ENCODE measurements around the gene FAM25G. TPM values are rescaled to one million over a fixed set of nuclear protein-coding genes. Genes with fewer than 3 reads are reported as not detected.
"Not testable (repeated sequence)": the region's sequence is repeated elsewhere in the genome, so short reads cannot be mapped to it uniquely, and the experiment has no call there.

The FAM25G gene
- total RNA-seq (not detected), polyA plus RNA-seq (not detected)
- long read RNA-seq, donor 1, result 0 reads
- long read RNA-seq, donor 2, partial matches to known transcripts, result 0 of 3 reads
- long read RNA-seq, donor 2, other reads (novel, unspliced or antisense), result 0 of 3 reads
- long read RNA-seq, donor 3, result 0 reads

DNA sequence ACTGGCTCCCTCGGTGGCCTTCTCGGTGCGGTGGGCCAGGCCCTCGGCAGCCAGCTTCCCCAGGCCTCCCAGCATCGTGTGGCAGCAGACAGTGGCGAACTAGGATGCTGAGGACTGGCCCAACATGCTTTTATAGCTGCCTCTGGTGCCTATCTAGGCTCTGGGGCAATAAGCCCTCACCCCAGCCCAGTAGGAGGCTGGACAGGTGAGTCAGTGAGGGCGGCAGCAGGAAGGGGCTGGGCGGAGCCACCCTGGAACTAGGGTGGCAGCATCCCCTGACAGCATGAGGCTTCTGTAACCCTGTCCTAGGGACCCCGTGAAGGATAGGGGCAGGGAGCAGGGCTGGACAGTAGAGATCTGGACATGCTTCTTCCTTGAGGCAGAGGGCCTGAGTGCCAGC lies at the start of gene FAM25G:
TSS of gene FAM25G (minus strand) at position 101 of the 400 bp plus-strand sequence. CDS start at position 75, 26 bp downstream.
- H3K36me3 ChIP-seq; intact Hi-C loops (cut with DNase I); H3K27ac ChIP-seq; DNase-seq; H3K9me3 ChIP-seq; H3K27me3 ChIP-seq; H3K4me3 ChIP-seq; H3K4me1 ChIP-seq (ENCODE audit: insufficient read depth): not testable (repeated sequence)
- WGBS, 3 donors, result 94% methylated on average over 4 of the region's 9 CpGs; no CpG with 5 or more reads in 2 of the 3 donors

DNA sequence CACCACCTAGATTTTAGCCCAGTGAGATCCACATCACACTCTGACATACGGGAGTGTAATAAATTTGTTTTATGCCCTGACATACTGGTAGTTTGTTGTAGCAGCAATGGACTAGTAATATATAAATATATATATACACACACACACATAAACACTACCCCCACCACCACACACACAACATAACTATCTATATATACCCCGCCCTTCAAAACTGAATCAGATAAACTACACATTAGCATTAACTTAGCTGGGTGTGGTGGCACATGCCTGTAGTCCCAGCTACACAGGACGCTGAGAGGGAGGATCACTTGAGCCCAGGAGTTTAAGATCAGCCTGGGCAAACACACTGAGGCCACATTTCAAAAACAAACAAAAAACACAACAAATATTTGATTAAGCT lies 44.9 kb upstream of the FAM25G start:
- H3K4me1 ChIP-seq (ENCODE audit: insufficient read depth); H3K9me3 ChIP-seq; H3K27ac ChIP-seq; DNase-seq; H3K27me3 ChIP-seq; H3K36me3 ChIP-seq; intact Hi-C loops (cut with DNase I); H3K4me3 ChIP-seq: not testable (repeated sequence)
- 91 to 100% methylated on average over 1 to 2 of the region's 3 CpGs; no CpG with 5 or more reads in 1 of the 3 donors for WGBS, 3 donors

DNA sequence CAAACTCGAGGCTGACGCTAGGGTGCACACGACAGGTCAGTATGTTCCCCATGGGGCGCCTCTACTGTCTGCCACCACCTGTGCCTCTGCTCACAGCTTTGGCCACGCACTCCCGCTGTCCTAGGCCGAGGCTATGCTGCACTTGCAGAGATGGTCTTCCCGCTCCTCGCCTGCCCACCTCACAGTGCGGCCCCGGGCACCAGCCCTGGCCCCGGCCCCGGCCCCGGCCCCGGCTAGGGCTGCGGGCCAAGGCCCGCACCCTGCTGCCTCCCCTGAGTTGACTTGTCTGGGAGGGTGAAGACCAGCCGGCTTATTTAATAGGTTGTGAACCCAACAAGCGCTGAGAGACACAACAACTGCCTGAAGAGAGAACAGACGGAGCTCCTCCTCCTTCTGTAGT lies 32.0 kb upstream of the FAM25G start, which contains the start of gene AGAP9:
TSS of gene AGAP9 (minus strand) at position 164 of the 400 bp plus-strand sequence. CDS start at position 52, 112 bp downstream.
- H3K9me3 ChIP-seq; H3K27me3 ChIP-seq; H3K36me3 ChIP-seq; intact Hi-C loops (cut with DNase I); DNase-seq; H3K27ac ChIP-seq; H3K4me1 ChIP-seq (ENCODE audit: insufficient read depth); H3K4me3 ChIP-seq: not testable (repeated sequence)
- WGBS, 3 donors, result no CpG with 5 or more reads among the region's 20 CpGs

DNA sequence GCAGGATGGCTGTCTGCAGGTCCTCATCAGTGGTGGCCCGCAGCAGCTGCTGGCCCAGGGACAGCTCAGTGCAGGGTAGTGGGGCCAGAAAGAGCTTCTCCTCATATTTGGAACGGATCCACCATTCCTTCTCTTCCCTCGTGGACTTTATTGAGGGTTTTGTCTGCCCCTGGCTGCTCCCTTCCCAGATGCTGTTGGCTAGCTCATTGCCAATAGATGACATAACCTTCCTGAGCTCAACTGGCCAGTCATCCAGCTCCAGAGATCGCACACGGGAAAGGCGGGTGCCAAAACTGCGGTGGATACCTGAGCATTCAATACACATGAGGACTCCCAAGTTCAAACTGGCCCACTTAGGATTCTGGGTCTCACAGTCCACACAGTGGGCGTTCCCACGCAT lies 10.8 kb upstream of the FAM25G start:
- intact Hi-C loops (cut with DNase I); H3K27ac ChIP-seq; DNase-seq; H3K4me1 ChIP-seq (ENCODE audit: insufficient read depth); H3K36me3 ChIP-seq; H3K27me3 ChIP-seq; H3K4me3 ChIP-seq; H3K9me3 ChIP-seq: not testable (repeated sequence)
- 74 to 90% (median 86%) methylated on average over 5 to 7 of the region's 9 CpGs for WGBS, 3 donors

DNA sequence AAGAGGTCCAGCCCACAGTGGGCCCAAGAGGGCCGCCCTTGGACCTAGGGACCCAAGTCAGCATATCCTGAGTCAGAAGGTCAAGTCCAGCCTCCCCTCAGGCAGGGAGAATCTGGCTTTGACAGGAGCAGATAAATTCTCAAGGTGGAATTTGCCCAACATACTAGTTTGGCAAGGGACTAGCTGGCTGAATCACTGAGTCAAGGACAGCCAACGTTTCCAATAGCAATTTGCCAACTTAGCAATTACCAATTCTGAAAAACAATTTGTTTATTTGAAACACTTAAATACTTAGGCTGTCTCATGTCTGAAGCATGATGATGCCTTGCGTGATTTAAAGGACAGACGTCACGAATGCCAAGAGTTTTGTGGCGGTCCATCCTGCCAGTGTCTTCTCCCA lies 2.7 kb upstream of the FAM25G start:
- 20% methylated on average over 1 of the region's 6 CpGs; no CpG with 5 or more reads in 2 of the 3 donors for WGBS, 3 donors
- H3K4me3 ChIP-seq; H3K36me3 ChIP-seq; H3K27ac ChIP-seq; H3K9me3 ChIP-seq; H3K4me1 ChIP-seq (ENCODE audit: insufficient read depth); intact Hi-C loops (cut with DNase I); DNase-seq; H3K27me3 ChIP-seq: not testable (repeated sequence)

DNA sequence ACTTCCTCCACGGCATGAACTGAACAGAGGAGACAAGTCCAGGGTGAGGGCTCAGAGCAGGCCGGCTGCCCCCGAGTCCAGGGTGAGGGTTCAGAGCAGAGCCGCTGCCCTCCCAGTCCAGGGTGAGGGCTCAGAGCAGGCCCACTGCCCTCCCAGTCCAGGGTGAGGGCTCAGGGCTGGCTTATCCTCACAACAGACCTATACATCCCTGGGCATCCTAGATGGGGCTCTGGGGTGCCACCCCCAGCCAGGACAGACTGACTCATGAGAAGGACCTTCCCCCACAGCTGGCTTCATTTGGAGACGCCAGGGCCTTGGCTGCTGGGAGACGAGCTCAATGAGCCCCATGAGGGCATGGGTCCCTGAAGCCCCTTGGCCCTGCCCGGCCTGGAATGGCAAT lies 1.9 kb downstream of the FAM25G start:
- DNase-seq; H3K4me3 ChIP-seq; H3K27ac ChIP-seq; H3K27me3 ChIP-seq; intact Hi-C loops (cut with DNase I); H3K36me3 ChIP-seq; H3K9me3 ChIP-seq; H3K4me1 ChIP-seq (ENCODE audit: insufficient read depth): not testable (repeated sequence)
- WGBS, 3 donors, result 89% methylated on average over 2 of the region's 7 CpGs; no CpG with 5 or more reads in 2 of the 3 donors

DNA sequence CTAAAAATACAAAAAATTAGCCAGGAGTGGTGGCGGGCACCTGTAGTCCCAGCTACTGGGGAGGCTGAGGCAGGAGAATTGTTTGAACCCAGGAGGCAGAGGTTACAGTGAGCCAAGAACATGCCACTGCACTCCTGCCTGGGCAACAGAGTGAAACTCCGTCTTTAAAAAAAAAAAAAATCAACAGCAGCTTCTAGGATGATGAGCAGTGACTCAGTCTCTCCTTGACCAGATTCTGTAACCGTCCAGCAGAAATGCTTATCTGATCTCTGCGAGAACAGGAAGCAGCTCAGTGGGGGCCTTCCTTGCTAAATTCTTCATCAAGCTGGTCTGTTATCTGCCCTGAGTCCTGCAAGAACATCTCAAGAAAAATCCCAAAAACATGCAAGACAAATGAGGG lies 5.6 kb downstream of the FAM25G start:
- H3K36me3 ChIP-seq; H3K27me3 ChIP-seq; H3K4me1 ChIP-seq (ENCODE audit: insufficient read depth); H3K4me3 ChIP-seq; H3K27ac ChIP-seq; intact Hi-C loops (cut with DNase I); H3K9me3 ChIP-seq; DNase-seq: not testable (repeated sequence)
- WGBS, 3 donors, result 44 to 100% (median 57%) methylated on average over 1 to 3 of the region's 4 CpGs

DNA sequence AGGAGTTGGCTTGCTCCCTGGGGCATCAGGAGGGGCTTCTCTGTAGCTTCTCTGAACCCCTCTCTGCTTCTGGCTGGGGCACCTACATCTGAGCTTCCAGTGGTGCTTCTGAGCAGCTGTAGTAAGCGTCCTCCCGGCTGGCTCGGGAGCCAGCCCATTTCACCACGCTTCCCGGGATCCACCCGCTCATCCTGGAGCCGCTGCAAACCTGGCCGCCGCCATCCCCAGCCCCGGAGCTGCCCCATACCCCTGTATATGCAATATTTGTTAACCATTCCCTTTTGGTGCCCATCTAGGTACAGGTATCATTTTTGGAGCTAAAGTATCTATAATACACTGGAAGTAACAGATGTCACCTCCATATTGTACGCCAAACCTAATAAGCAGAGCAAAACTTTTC lies 6.7 kb downstream of the FAM25G start:
- DNase-seq; intact Hi-C loops (cut with DNase I): not testable (repeated sequence)
- 89 to 100% (median 94%) methylated on average over 1 to 11 of the region's 11 CpGs for WGBS, 3 donors

DNA sequence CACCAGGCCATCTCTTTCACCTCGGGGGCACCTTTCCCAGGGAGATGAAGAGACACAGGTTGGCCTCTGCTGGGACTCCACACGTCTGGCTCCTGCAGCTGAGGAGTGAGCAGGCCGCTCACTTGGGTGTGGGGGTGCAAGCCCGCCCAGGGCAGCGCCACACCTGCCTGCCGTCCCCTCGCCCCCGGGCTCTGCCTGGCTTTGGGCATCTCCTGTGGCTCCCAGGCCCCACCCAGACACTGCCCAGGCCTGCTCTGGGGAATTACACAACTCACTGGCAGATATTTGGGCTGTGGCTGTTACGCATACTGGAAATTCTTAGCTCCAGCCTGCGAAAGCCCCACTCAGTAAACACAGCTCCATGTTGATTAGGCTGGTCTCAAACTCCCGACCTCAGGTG lies 7.6 kb downstream of the FAM25G start, which contains the start of gene ANXA8:
TSS of gene ANXA8 (minus strand) at position 193 of the 400 bp plus-strand sequence. CDS start at position 11, 182 bp downstream.
- H3K4me1 ChIP-seq (ENCODE audit: insufficient read depth); H3K36me3 ChIP-seq; DNase-seq; H3K27ac ChIP-seq; H3K27me3 ChIP-seq; H3K4me3 ChIP-seq; intact Hi-C loops (cut with DNase I); H3K9me3 ChIP-seq: not testable (repeated sequence)
- 88 to 93% (median 89%) methylated on average over 8 to 9 of the region's 11 CpGs for WGBS, 3 donors

More for the DNA sequence above, 6.7 kb downstream of the FAM25G start:
- H3K27ac ChIP-seq; H3K9me3 ChIP-seq; H3K36me3 ChIP-seq; H3K27me3 ChIP-seq; H3K4me3 ChIP-seq; H3K4me1 ChIP-seq (ENCODE audit: insufficient read depth): not testable (repeated sequence)

DNA sequence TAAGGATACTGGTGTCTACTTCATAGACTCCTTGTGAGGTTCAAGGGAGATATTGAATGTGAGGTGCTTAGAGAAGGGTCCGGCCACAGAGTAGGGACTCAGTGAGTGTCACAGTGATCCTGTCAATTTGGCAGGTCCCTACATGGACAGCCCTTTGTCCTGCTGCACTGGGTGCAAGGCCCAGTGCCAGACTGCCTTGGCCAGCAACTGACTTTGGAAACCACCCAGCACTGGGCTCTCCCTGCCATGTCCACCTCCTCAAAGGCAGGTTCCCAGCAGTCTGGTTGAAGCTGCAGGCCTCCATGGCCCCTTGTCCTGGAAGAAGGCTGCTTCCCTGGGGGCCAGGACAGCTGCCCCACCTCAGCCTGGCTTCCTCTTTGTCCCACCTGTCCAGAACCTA lies 9.1 kb downstream of the FAM25G start:
- H3K9me3 ChIP-seq; intact Hi-C loops (cut with DNase I); H3K27ac ChIP-seq; DNase-seq; H3K4me3 ChIP-seq; H3K27me3 ChIP-seq; H3K4me1 ChIP-seq (ENCODE audit: insufficient read depth); H3K36me3 ChIP-seq: not testable (repeated sequence)
- WGBS, 3 donors, result no CpG with 5 or more reads among the region's 1 CpG

DNA sequence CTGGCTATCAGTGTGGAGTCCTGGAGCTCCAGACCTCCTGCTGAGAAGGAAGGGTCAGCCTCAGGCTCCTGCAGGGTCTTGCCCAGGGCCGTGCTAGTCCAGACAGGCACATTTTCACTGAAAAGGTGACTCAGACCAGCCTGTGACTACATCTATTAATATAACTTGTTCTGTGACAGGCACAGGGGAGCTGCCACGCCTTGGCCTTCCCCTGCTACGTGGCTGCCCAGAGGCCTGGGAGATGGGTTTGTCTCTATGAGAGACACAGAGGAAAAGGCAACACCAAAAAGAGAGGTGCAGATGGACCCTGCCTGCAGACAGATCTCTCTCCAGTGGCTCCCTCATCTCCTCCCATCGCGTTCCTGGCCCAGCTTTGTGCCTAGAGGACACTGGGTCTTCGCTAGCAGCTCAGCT lies 9.7 kb downstream of the FAM25G start:
- DNase-seq; H3K9me3 ChIP-seq; H3K27me3 ChIP-seq; intact Hi-C loops (cut with DNase I); H3K4me1 ChIP-seq (ENCODE audit: insufficient read depth); H3K36me3 ChIP-seq; H3K4me3 ChIP-seq; H3K27ac ChIP-seq: not testable (repeated sequence)
- 93 to 100% methylated on average over 3 to 5 of the region's 6 CpGs; no CpG with 5 or more reads in 1 of the 3 donors for WGBS, 3 donors

DNA sequence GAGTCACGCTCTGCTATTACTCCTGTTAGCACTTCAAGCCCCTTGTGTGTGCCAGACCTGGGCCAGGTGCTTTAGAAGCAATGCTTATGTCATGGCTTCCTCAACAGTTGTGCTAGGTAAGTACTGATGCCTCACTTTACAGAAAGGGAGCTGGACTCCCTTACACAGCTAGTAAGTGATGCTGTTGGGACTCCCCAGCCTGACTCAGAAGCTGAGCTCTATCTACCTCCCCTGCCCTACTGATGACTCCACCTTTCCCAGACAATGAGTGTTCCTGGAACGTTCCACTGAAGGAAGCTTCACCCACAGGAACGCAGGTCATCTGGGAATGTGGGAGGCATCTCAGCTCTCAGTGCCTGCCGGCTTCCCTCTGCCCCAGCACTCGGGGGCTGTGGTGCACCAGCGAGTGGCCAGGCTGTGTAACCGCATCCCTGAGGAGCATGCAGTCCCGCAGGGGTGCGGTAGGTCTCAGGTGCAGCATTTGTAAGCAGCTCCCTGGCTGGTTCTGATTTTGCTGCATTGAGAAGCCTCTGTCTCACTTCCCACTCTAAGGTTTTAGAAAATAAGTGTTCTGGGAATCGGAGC lies 10.2 kb downstream of the FAM25G start:
- H3K4me3 ChIP-seq; H3K36me3 ChIP-seq; H3K4me1 ChIP-seq (ENCODE audit: insufficient read depth); intact Hi-C loops (cut with DNase I); H3K27me3 ChIP-seq; H3K9me3 ChIP-seq; DNase-seq; H3K27ac ChIP-seq: not testable (repeated sequence)
- WGBS, 3 donors, result 38 to 65% methylated on average over 4 to 8 of the region's 10 CpGs; no CpG with 5 or more reads in 1 of the 3 donors
